Trophoblast cell (in vitro differentiated cells and primary cell): ENCODE data around the gene CCL26.

Source experiments
- DNase-seq, 2 donors: peaks; one replicate each; pipeline ENCODE4 v3.0.0-alpha.2; 2016
- H2AFZ ChIP-seq: 2 replicates; pipeline ENCODE4 v1.6.1; 2013; ENCODE audit warnings: low read length, moderate library complexity, mild to moderate bottlenecking; ENCODE audit not compliant: insufficient read depth, poor library complexity
- H2AK5ac ChIP-seq: 2 replicates; pipeline ENCODE4 v1.6.1; 2013; ENCODE audit warnings: mild to moderate bottlenecking, low read length
- H2BK120ac ChIP-seq: 2 replicates; pipeline ENCODE4 v1.6.1; 2013; ENCODE audit warnings: low read length, mild to moderate bottlenecking, moderate library complexity; ENCODE audit not compliant: insufficient read depth, poor library complexity
- H2BK12ac ChIP-seq: 2 replicates; pipeline ENCODE4 v1.6.1; 2013; ENCODE audit warnings: mild to moderate bottlenecking, low read length, moderate library complexity
- H2BK5ac ChIP-seq: 2 replicates; pipeline ENCODE4 v1.6.1; 2013; ENCODE audit warnings: low read length, low read depth, moderate library complexity, mild to moderate bottlenecking; ENCODE audit not compliant: poor library complexity
- H3K14ac ChIP-seq: 2 replicates; pipeline ENCODE4 v1.6.1; 2013; ENCODE audit warnings: mild to moderate bottlenecking, low read length
- H3K18ac ChIP-seq: 2 replicates; pipeline ENCODE4 v1.6.1; 2013; ENCODE audit warnings: mild to moderate bottlenecking, low read length
- H3K23ac ChIP-seq: 2 replicates; pipeline ENCODE4 v1.6.1; 2013; ENCODE audit warnings: low read length
- H3K27ac ChIP-seq: 2 replicates; pipeline ENCODE4 v1.5.1; 2013; ENCODE audit warnings: low read depth, mild to moderate bottlenecking, inconsistent platforms, low read length, moderate library complexity
- H3K27me3 ChIP-seq: 2 replicates; pipeline ENCODE4 v1.6.1; 2013; ENCODE audit warnings: inconsistent platforms, mild to moderate bottlenecking, low read length, moderate library complexity; ENCODE audit not compliant: insufficient read depth
- H3K36me3 ChIP-seq, 2 experiments: 1 replicate in 1 of 2; 2 replicates in 1 of 2; pipeline ENCODE4 v1.6.1; 2013; ENCODE audit warnings: low read length in 2 of 2, mild to moderate bottlenecking in 2 of 2, moderate library complexity in 1 of 2; ENCODE audit not compliant: insufficient read depth in 2 of 2, control insufficient read depth in 1 of 2
- H3K4ac ChIP-seq: 2 replicates; pipeline ENCODE4 v1.6.1; 2013; ENCODE audit warnings: low read depth, mild to moderate bottlenecking, low read length, moderate library complexity
- H3K4me1 ChIP-seq, 2 experiments: 1 replicate in 1 of 2; 2 replicates in 1 of 2; pipeline ENCODE4 v1.6.1; 2013; ENCODE audit warnings: low read length in 2 of 2, mild to moderate bottlenecking in 2 of 2, moderate library complexity in 1 of 2; ENCODE audit not compliant: insufficient read depth in 2 of 2, control insufficient read depth in 1 of 2
- H3K4me2 ChIP-seq: 2 replicates; pipeline ENCODE4 v1.6.1; 2013; ENCODE audit warnings: inconsistent platforms, mild to moderate bottlenecking, low read length, moderate library complexity
- H3K4me3 ChIP-seq: 2 replicates; pipeline ENCODE4 v1.5.1; 2013; ENCODE audit warnings: mild to moderate bottlenecking, low read depth, low read length, inconsistent platforms
- H3K79me1 ChIP-seq: one replicate; pipeline ENCODE4 v1.6.1; 2013; ENCODE audit warnings: low read length
- H3K79me2 ChIP-seq: 2 replicates; pipeline ENCODE4 v1.6.1; 2013; ENCODE audit warnings: low read length, mild to moderate bottlenecking; ENCODE audit not compliant: control insufficient read depth, insufficient read depth, poor library complexity
- H3K9ac ChIP-seq: 2 replicates; pipeline ENCODE4 v1.6.1; 2013; ENCODE audit warnings: mild to moderate bottlenecking, low read length
- H3K9me3 ChIP-seq: 2 replicates; pipeline ENCODE4 v1.6.1; 2013; ENCODE audit warnings: low read depth, mild to moderate bottlenecking, control low read depth, inconsistent platforms, low read length; ENCODE audit not compliant: insufficient read depth
- H4K12ac ChIP-seq: 2 replicates; pipeline ENCODE4 v1.6.1; 2013; ENCODE audit warnings: low read depth, mild to moderate bottlenecking, low read length, moderate library complexity
- H4K8ac ChIP-seq: 2 replicates; pipeline ENCODE4 v1.6.1; 2013; ENCODE audit warnings: low read depth, mild to moderate bottlenecking, low read length, moderate library complexity
- H4K91ac ChIP-seq: one replicate; pipeline ENCODE4 v1.6.1; 2013; ENCODE audit warnings: low read depth, mild to moderate bottlenecking, low read length, moderate library complexity
- WGBS: extraction: QIAGEN DNeasy Blood & Tissue Kit; methylation state at CpG from one replicate; pipeline ENCODE4 v1.1.7; 2013; ENCODE audit warnings: missing lambda C conversion rate; ENCODE audit not compliant: insufficient read length, insufficient coverage; ENCODE audit errors: extremely low coverage; 5-methylcytosine and 5-hydroxymethylcytosine counted together

CCL26 gene

DNA sequence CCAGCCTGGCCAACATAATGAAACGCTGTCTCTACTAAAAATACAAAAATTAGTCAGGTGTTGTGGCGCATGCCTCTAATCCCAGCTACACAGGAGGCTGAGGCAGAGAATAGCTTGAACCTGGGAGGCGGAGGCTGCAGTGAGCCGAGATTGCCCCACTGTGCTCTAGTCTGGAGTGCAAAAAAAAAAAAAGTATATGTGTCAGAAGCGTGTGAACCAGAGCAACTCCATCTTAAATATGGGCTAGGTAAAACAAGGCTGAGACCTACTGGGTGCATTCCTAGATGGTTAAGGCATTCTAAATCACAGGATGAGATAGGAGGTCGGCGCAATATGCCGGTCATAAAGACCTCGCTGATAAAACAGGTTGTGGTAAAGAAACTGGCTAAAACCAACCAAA lies 35.4 kb upstream of the CCL26 start:
- Histone ChIP-seq H2BK5ac (no peak overlapping the region), H3K79me2 (no peaks in the 10 kb centered on the region), H2BK12ac (no peak overlapping the region), H3K79me1 (no peaks in the 10 kb centered on the region), H3K27ac (no peak overlapping the region), H2AFZ (no peak overlapping the region), H3K9me3 (peaks cover 11% of the 10 kb centered on the region), H2BK120ac (no peak overlapping the region), H4K12ac (no peak overlapping the region), H3K36me3 (no peaks in the 10 kb centered on the region), H3K27me3 (no peaks in the 10 kb centered on the region), H4K8ac (no peak overlapping the region), H3K9ac (no peak overlapping the region), H3K14ac (no peak overlapping the region), H3K18ac (no peak overlapping the region), H3K4me3 (no peak overlapping the region), H3K4me2 (no peak overlapping the region), H3K4me1 (no peaks in the 10 kb centered on the region), H2AK5ac (no peak overlapping the region), H3K4ac (no peak overlapping the region), H4K91ac (no peak overlapping the region), H3K23ac (no peak overlapping the region)
- DNase-seq, result no peak
- no CpG with 5 or more reads among the region's 9 CpGs for WGBS

DNA sequence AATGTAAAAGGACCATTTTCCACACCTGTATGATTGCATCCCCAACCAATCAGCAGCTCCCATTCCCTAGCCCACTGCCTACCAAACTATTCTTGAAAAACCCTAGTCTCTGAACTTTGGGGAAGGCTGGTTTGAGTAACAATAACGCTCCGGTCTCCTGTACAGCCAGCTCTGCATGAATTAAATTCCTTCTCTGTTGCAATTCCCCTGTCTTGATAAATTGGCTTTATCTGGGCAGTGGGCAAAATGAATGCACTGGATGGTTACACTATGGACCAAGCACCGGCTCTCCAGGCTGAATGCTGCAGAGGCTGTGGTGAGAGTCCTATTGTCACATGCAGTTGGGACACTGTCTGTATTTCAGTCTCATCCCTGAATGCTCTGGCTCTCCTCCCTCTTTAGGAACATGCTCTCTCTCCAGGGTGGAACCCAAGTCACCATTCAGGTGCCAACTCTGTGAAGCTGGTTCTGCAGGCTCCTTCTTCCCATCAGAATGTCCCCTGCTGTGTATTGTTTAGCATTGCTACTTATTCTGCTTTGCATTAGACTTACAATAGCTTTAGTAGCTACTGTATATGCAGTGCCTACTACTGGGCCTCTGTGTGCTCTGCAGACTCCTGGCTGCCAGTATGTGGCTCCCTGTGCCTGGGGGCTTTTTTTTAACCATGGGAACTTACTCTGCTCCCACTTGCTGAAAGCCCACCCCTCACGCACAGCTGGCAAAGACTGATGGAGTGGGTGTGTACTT lies 34.7 kb upstream of the CCL26 start:
- Histone ChIP-seq H4K8ac (no peak overlapping the region), H3K27me3 (no peaks in the 10 kb centered on the region), H2AFZ (no peak overlapping the region), H4K12ac (no peak overlapping the region), H3K4me1 (no peaks in the 10 kb centered on the region), H3K79me2 (no peaks in the 10 kb centered on the region), H3K79me1 (no peaks in the 10 kb centered on the region), H2BK12ac (no peak overlapping the region), H3K27ac (no peak overlapping the region), H2AK5ac (no peak overlapping the region), H3K9me3 (peaks cover 11% of the 10 kb centered on the region), H3K36me3 (no peaks in the 10 kb centered on the region), H3K4me3 (no peak overlapping the region), H3K18ac (no peak overlapping the region), H2BK5ac (no peak overlapping the region), H3K4me2 (no peak overlapping the region), H2BK120ac (no peak overlapping the region), H3K14ac (no peak overlapping the region), H3K23ac (no peak overlapping the region), H3K4ac (no peak overlapping the region), H4K91ac (no peak overlapping the region), H3K9ac (no peak overlapping the region)
- no peak for DNase-seq
- no CpG with 5 or more reads among the region's 4 CpGs for WGBS

DNA sequence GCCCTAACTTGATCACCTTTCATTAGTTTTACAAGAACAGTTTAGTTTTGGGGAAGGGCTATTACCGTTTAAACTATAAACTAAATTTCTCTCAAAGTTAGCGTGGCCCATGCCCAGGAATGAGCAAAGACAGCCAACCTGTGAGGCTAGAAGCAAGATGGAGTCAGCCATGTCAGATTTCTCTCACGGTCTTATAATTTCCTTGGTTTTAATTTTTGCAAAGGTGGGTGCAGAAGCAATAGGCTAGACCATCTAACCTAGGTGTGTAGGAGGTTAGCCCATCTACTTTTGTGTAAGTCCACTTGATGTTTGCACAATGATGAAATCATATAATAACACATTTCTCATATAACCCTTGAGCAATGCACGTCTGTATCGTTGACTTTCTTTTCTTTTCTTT lies 32.7 kb upstream of the CCL26 start:
- Histone ChIP-seq H4K91ac (no peak overlapping the region), H3K14ac (no peak overlapping the region), H3K9ac (no peak overlapping the region)

DNA sequence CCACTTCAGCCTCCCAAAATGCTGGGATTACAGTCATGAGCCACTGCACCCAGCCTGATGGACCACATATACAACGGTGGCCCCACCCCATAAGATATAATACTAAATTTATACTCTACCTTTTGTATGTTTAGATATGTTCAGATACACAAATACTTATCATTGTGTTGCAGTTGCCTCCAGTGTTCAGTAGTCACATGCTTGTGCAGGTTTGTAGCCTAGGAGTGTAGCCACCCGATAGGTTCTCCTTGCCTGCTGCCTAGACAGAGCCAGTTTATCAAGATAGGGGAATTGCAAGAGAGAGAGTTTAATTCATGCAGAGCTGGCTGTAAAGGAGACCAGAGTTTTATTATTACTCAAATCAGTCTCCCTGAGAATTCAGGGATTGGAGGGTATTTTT lies 32.0 kb upstream of the CCL26 start:
- no peaks in the 10 kb centered on the region for H3K79me2 ChIP-seq
- H3K4me3 ChIP-seq, result no peak overlapping the region
- H3K27me3 ChIP-seq, result no peaks in the 10 kb centered on the region
- no peak overlapping the region for H2AFZ ChIP-seq
- no peak overlapping the region for H2AK5ac ChIP-seq
- H2BK12ac ChIP-seq, result no peak overlapping the region
- no peak overlapping the region for H4K91ac ChIP-seq
- peaks cover 11% of the 10 kb centered on the region for H3K9me3 ChIP-seq
- DNase-seq, result no peak
- H3K14ac ChIP-seq, result no peak overlapping the region
- H4K8ac ChIP-seq, result no peak overlapping the region
- no peaks in the 10 kb centered on the region for H3K79me1 ChIP-seq
- WGBS, result no CpG with 5 or more reads among the region's 2 CpGs
- no peak overlapping the region for H2BK120ac ChIP-seq
- no peaks in the 10 kb centered on the region for H3K4me1 ChIP-seq
- no peak overlapping the region for H3K27ac ChIP-seq
- no peak overlapping the region for H3K18ac ChIP-seq
- H3K36me3 ChIP-seq, result no peaks in the 10 kb centered on the region
- H4K12ac ChIP-seq, result no peak overlapping the region
- H3K23ac ChIP-seq, result no peak overlapping the region
- H3K9ac ChIP-seq, result no peak overlapping the region
- no peak overlapping the region for H3K4me2 ChIP-seq
- no peak overlapping the region for H2BK5ac ChIP-seq
- H3K4ac ChIP-seq, result no peak overlapping the region

More for the DNA sequence above, 32.7 kb upstream of the CCL26 start:
- H3K27me3 ChIP-seq, result no peaks in the 10 kb centered on the region
- H2BK120ac ChIP-seq, result no peak overlapping the region
- H3K9me3 ChIP-seq, result peaks cover 11% of the 10 kb centered on the region
- H3K27ac ChIP-seq, result no peak overlapping the region
- H3K18ac ChIP-seq, result no peak overlapping the region
- H2BK12ac ChIP-seq, result no peak overlapping the region
- H3K4me3 ChIP-seq, result no peak overlapping the region
- no peaks in the 10 kb centered on the region for H3K4me1 ChIP-seq
- H2AFZ ChIP-seq, result no peak overlapping the region
- H3K79me2 ChIP-seq, result no peaks in the 10 kb centered on the region
- H3K23ac ChIP-seq, result no peak overlapping the region
- no peak overlapping the region for H2AK5ac ChIP-seq
- H3K36me3 ChIP-seq, result no peaks in the 10 kb centered on the region
- no peak for DNase-seq
- WGBS, result no CpG with 5 or more reads among the region's 5 CpGs
- no peak overlapping the region for H4K8ac ChIP-seq
- H3K4ac ChIP-seq, result no peak overlapping the region
- no peaks in the 10 kb centered on the region for H3K79me1 ChIP-seq
- H4K12ac ChIP-seq, result no peak overlapping the region
- no peak overlapping the region for H2BK5ac ChIP-seq
- no peak overlapping the region for H3K4me2 ChIP-seq
